ENCODE measurements around the gene PHLDA2. TPM values are rescaled to one million over a fixed set of nuclear protein-coding genes. Genes with fewer than 3 reads are reported as not detected.

The PHLDA2 gene
- polyA plus RNA-seq, 2 of the 4 experiments (the other 2 are of a cell fraction) = 7.0 to 49.6 TPM

DNA sequence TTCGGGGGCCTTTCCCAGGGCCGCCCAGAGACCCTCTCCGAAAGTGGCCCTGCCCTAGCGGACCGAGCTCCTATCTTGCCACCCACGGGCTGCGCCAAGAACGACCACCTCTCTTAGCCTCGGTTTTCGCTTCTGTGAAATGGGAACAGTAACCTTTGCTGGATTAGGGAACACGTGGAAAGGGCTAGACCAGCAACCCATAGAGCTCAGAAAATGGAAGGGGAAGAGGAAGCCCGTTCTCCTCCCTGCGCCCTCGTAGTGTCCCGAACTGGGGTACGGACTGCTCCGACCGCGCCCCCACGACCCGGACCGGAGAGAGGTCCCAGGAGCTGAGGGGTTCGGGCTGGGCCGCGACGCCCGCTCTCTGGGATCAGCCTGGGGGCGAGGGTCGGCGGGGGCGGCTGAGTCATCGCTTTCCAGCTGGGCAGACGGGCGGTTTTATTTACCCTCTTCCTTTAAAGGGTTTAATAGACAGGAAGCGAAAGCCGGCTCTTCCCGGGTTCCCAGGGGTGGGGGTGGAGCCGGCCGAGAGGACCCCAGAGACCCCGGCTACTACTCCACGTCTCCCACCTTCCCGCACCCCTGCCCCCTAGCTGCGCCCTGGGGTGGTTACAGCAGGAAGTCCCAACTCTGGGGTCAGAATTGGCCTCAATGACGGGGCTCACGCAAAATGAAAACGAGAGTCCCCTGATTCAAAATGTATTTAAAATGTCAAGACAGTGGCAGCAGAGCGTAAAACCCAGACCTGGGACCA is 907 bp upstream of the PHLDA2 start (continued):
- peak; percentile 87 for TF ChIP-seq MAX (IDR thresholded peaks at IDR 0.05)
- TF ChIP-seq MYC (IDR thresholded peaks at IDR 0.05; ENCODE audit: borderline replicate concordance, low read length) = peak; percentile 34; the same call in 1 of the 2 replicates
- TF ChIP-seq FOSL2 (IDR thresholded peaks at IDR 0.05) = peak; percentile 25; the same call in 1 of the 2 replicates
- TF ChIP-seq FOSL2 (CRISPR knock-in tag; IDR thresholded peaks at IDR 0.05) = peak; percentile 91
- TF ChIP-seq EP300 (IDR thresholded peaks at IDR 0.05) = no peak
- TF ChIP-seq RCOR1 (IDR thresholded peaks at IDR 0.05; ENCODE audit: low read depth, low read length) = 0 out of 2 replicates have a peak, but pooled peaks have one; percentile 15
- TF ChIP-seq RFX5 (IDR thresholded peaks at IDR 0.05) = no peak
- TF ChIP-seq ZNF302 (CRISPR knock-in tag; IDR thresholded peaks at IDR 0.05) = no peak
- TF ChIP-seq SREBF2 (IDR thresholded peaks at IDR 0.05) = no peak
- TF ChIP-seq, protein P1, sequence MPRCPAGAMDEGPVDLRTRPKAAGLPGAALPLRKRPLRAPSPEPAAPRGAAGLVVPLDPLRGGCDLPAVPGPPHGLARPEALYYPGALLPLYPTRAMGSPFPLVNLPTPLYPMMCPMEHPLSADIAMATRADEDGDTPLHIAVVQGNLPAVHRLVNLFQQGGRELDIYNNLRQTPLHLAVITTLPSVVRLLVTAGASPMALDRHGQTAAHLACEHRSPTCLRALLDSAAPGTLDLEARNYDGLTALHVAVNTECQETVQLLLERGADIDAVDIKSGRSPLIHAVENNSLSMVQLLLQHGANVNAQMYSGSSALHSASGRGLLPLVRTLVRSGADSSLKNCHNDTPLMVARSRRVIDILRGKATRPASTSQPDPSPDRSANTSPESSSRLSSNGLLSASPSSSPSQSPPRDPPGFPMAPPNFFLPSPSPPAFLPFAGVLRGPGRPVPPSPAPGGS (IDR thresholded peaks at IDR 0.05) = no peak
- no peak for TF ChIP-seq BHLHE40 (IDR thresholded peaks at IDR 0.05; ENCODE audit: low read depth, low read length)
- TF ChIP-seq PHF8 (IDR thresholded peaks at IDR 0.05; ENCODE audit: borderline replicate concordance, low read depth) = 0 out of 2 replicates have a peak, but pooled peaks have one; percentile 19
- 0 out of 2 replicates have a peak, but pooled peaks have one; percentile 54 for TF ChIP-seq TFCP2L1 (CRISPR knock-in tag; IDR thresholded peaks at IDR 0.05)
- peak; percentile 59; the same call in 1 of the 2 replicates for TF ChIP-seq HOXB13 (CRISPR knock-in tag; IDR thresholded peaks at IDR 0.05; ENCODE audit: low read depth)
- TF ChIP-seq, protein P2, sequence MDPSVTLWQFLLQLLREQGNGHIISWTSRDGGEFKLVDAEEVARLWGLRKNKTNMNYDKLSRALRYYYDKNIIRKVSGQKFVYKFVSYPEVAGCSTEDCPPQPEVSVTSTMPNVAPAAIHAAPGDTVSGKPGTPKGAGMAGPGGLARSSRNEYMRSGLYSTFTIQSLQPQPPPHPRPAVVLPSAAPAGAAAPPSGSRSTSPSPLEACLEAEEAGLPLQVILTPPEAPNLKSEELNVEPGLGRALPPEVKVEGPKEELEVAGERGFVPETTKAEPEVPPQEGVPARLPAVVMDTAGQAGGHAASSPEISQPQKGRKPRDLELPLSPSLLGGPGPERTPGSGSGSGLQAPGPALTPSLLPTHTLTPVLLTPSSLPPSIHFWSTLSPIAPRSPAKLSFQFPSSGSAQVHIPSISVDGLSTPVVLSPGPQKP (IDR thresholded peaks at IDR 0.05; ENCODE audit: low read depth, low read length) = no peak

- Histone ChIP-seq H3K4me1 (peaks cover 35% of the 10 kb centered on the region), H3K4me2 (peak overlapping the region; percentile 93), H3K9me3 (no peaks in the 10 kb centered on the region), H3K4me3 (peak overlapping the region; percentile 67), H3K27ac (peak overlapping the region; percentile 92 to 94)
- POLR2A ChIA-PET = interaction anchor here (0.5 to 4.8 kb wide), 30 partner anchors 11 to 1181 kb away, joined by 3 to 74 read pairs (median 5); partner anchors contain the start of genes CARS1, CDKN1C, NAP1L4 and ZNF195
- CTCF ChIA-PET = interaction anchor here (0.6 to 9.5 kb wide), 34 partner anchors 10 to 397 kb away, joined by 3 to 75 read pairs (median 6); partner anchors contain the start of genes CDKN1C and NAP1L4
- FAIRE-seq = no peak
- WGBS (ENCODE audit: missing lambda C conversion rate) = no CpG with 5 or more reads among the region's 48 CpGs
- peak; percentile 45 to 68 for ATAC-seq
- DNase-seq (ENCODE audit: low read depth in 1 of 2, low spot score in 1 of 2) = peak; percentile 81 to 89
- TF ChIP-seq JUN (IDR thresholded peaks at IDR 0.05) (peak; percentile 41 to 57; a peak in 1 of 5 replicates), GATA3 (IDR thresholded peaks at IDR 0.05; ENCODE audit: borderline replicate concordance) (peak; percentile 28; the same call in 1 of the 2 replicates), KDM1A (IDR thresholded peaks at IDR 0.05; ENCODE audit: low read depth) (no peak), RARB (CRISPR knock-in tag; IDR thresholded peaks at IDR 0.05) (no peak), PHF8 (IDR thresholded peaks at IDR 0.05; ENCODE audit: borderline replicate concordance, low read depth) (0 out of 2 replicates have a peak, but pooled peaks have one; percentile 10), NPAS2 (CRISPR knock-in tag; IDR thresholded peaks at IDR 0.05; ENCODE audit: borderline replicate concordance) (no peak), EP300 (IDR thresholded peaks at IDR 0.05) (peak in 1 of 2 experiments; percentile 18; a peak in 1 of 5 replicates), SMC3 (IDR thresholded peaks at IDR 0.05) (0 out of 3 replicates have a peak, but pooled peaks have one; percentile 3), MAZ (IDR thresholded peaks at IDR 0.05; ENCODE audit: borderline replicate concordance, low read depth, low read length) (0 out of 2 replicates have a peak, but pooled peaks have one; percentile 54), TFCP2L1 (CRISPR knock-in tag; IDR thresholded peaks at IDR 0.05) (0 out of 2 replicates have a peak, but pooled peaks have one; percentile 35), HOXA7 (CRISPR knock-in tag; IDR thresholded peaks at IDR 0.05) (no peak), FOSL2 (IDR thresholded peaks at IDR 0.05) (peak; percentile 53), FOSL2 (CRISPR knock-in tag; IDR thresholded peaks at IDR 0.05) (peak; percentile 97)
- TF ChIP-seq, protein P1 (IDR thresholded peaks at IDR 0.05) = 0 out of 3 replicates have a peak, but pooled peaks have one; percentile 8
Measured at GRCh38 chr11:2929531-2929949, 320 bp upstream of the PHLDA2 start.

Measured in A549 (cell line).